Stimulated activated CD4-positive, alpha-beta T cell treated with anti-CD3 and anti-CD28 coated beads, Interleukin-12 subunit alpha, Interleukin-12 subunit beta, amount 100 ng/mL, for 4 hours (primary cell): ENCODE results near the gene CTBP1.

Experiments
- DNase-seq: peaks from one replicate; pipeline ENCODE4 v3.0.0-alpha.2; 2020

The CTBP1 gene

GRCh38 chr4:1194010-1194900 is 54.7 kb downstream of the CTBP1 start:
- no peak for DNase-seq

- no peak for DNase-seq
Measured at GRCh38 chr4:1193206-1194009, 55.5 kb downstream of the CTBP1 start.

DNA sequence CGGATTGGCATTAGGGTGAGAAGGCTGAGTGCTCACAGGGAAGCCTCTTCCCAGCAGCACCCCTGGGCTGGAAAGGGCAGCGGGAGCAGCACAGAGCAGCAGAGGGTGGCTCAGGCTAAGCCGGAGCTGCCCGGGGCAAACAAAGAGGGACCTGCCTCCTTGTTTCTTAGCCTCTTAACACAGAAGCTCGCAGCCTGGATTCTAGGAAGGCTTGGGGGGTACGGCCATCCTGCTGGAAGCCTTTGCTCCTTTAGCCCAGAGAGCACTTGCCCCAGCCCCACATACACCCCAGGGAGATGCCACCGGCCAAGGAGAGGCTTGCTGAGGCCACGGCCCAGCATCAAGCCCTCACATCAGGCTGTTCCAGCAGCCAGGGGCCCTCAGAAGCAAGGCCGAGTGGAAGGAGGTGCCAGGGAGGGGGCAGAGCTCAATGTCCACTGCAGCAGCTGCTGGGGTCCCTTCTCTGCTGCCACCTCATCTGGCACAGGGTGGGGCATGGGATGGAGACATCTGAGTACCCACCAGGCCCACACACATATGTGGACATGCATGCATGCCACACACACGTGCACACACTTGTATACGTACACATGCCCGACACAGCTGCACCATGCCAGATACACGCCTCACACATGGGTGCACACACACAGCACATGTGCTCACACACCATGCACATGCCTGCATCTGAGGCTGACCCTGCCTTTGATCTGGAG is 56.3 kb downstream of the CTBP1 start:
- no peak for DNase-seq

DNA sequence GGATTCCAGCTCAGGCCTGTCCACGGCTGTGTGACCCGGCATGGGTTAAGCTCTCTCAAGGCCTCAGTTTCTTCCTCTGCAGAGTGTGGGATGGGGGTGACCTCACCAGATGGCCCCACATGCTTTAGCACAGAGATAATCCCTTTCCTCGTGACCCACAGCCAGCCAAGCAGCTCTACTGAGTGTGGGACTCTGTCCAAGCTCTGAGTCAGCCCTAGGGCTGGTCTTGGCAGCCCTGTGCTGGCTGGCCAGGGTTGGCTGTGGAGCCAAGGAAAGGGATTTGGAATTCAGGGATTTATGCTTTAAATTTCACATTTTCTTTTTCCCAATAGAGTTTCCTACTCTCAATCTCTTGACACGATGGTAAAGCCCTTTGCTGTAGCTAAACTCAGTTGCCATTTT is 56.8 kb downstream of the CTBP1 start:
- DNase-seq = no peak

DNA sequence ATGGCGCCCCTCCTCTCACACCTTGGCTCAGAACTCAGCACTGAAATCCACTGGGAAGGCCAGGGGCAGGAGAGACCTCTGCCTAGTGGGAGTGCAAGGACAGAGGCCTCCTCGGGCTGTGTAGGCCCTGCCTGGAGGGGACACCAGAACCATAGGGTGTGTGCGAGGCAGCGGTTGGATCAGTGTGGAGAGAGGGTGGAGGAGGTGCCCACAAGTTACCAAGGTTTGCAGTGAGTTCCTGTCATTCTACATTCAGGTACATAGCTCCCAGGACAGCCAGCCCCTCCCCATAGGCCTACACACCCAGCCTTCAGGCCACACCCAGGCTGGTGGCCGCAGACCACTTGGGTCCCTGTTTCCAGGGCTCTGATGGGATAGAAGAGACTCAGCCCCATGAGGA is 57.3 kb downstream of the CTBP1 start:
- DNase-seq = no peak

DNA sequence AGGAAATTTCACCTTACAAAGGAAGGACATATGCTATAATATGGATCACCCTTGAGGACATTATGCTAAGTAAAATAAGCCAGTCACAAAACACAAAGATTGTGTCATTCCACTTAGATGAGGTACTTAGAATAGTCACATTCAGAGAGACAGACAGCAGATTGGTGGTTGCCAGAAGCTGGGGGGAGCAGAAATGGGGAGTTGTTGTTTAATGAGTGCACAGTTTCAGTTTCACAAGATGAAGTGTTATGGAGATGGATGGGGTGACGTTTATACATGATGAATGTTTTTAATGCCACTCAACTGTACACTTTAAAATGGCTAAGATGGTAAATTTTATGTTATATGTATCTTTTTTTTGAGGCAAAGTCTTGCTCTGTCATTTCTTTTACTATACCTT is 61.7 kb downstream of the CTBP1 start:
- no peak for DNase-seq

DNA sequence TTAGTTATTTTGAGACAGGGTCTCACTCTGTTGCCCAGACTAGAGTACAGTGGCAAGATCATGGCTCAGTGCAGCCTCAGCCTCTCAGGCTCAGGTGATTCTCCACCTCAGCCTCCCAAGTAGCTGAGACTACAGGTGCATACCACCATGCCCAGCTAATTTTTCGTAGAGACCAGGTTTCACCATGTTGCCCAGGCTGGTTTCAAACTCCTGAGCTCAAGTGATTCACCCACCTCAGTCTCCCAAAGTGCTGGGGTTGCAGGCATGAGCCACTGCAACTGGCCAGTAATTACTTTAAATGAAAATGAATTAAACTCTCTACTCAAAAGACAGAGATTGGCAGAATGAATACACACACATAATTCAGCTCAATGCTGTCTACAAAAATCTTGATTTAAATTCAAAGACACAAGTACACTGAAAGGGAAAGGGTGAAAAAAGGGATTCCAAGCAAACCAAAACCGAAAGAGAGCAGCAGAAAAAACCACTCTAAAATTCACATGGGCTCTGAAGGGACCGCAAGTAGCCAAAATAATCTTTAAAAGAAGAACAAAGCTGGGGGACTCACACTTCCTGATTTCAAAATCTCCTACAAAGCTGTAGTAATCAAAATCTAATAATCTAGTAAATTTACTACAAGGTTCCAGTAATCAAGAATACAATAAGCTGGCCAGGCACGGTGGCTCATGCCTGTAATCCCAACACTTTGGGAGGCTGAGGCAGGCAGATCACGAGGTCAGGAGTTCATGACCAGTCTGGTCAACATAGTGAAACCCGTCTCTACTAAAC is 64.8 kb downstream of the CTBP1 start:
- no peak for DNase-seq

- DNase-seq = no peak
Measured at GRCh38 chr4:1182313-1182712, 66.6 kb downstream of the CTBP1 start.

GRCh38 chr4:1180663-1181062 is 68.3 kb downstream of the CTBP1 start:
- no peak for DNase-seq

- no peak for DNase-seq
Measured at GRCh38 chr4:1179976-1180375, 69.0 kb downstream of the CTBP1 start.

- no peak for DNase-seq
Measured at GRCh38 chr4:1179089-1179441, 69.9 kb downstream of the CTBP1 start.

GRCh38 chr4:1178300-1179088 is 70.4 kb downstream of the CTBP1 start:
- DNase-seq = no peak

GRCh38 chr4:1177274-1178141 is 71.4 kb downstream of the CTBP1 start:
- DNase-seq = no peak

DNA sequence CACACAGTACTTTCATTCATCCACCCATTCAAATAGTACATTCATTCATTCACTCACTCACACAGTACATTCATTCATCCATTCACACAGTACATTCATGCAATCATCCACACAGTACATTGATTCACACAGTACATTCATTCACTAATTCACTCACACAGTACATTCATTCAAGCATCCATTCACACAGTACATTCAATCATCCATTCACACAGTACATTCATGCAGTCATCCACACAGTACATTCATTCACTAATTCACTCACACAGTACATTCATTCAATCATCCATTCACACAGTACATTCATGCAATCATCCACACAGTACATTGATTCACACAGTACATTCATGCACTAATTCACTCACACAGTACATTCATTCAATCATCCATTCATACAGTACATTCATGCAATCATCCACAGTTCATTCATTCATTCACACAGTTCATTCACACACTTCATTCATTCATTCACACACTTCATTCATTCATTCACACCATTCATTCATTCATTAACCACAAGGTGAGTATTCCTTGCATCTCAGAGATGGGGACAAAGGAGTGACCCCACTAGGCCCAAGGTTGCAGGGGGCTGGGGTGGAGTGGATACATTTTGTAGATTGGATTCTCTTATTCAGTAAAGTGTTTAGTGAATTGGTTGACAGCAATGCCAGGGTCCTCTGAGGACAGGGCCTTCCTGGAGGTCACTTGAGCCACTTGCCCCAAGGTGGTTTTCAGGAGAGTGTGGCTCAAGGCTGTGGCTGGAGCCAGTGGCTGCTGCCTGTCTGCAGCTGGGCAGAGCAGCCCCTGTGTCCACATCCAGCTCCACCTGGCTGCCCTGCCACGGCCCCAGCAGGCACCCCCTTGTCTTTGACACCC is 72.3 kb downstream of the CTBP1 start:
- DNase-seq = no peak

GRCh38 chr4:1175635-1176229 is 73.2 kb downstream of the CTBP1 start:
- DNase-seq = no peak

- DNase-seq = no peak
Measured at GRCh38 chr4:1174941-1175634, 73.8 kb downstream of the CTBP1 start.

DNA sequence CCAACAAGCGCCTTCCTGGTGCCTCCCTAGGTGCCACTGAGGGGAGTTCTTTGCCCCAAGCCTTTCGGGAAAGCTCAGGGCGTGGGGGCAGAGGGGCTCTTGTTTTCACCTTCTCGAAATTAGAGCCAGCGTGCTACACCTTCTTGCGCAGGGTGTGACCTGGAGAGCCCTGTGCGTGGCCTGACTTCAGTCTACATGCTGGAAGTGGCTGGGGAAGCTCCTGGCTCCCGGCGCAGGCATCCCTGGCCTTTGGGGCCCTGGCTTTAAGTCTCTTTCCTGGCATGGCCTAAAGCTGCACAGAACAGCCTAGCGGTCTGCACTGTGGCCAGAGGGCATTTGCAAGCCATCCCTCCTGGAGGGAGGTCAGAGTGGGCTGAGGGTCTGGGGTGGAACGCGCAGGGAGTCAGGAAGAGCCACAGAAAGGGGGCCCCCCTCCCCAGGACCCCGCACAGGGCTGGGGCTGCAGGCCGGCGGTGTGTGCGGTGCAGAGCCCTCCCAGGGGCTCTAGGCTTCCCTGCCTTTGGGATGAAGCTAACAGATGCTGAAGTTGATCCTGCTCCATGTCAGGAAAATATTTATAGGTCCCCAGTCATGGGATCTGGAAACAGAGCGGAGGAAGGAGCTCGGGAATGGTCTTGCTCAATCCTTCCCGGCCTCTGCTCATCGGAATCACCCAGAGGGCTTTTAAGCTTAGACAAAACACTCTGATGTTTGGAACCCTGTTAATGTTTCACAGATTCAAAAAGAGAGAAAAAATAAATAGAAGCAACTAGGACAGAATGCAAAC is 75.8 kb downstream of the CTBP1 start:
- DNase-seq = no peak
